Measurements from ENCODE around the gene TIMM29.

The TIMM29 gene

GRCh38 chr19:10908380-10908960 lies 20.1 kb upstream of the TIMM29 start:
- no peak for DNase-seq (ENCODE audit: low read depth, low spot score)
- TF ChIP-seq CTCF (IDR thresholded peaks at IDR 0.05; ENCODE audit: insufficient read depth, low read length, missing control alignments): no peak
- ChIA-PET CTCF (interaction anchor here (0.8 kb wide), 1 partner anchor 44 kb away, joined by 3 read pairs; no protein-coding TSS in a partner anchor), POLR2A (no interaction called here)
- no peak overlapping the region for H3K4me3 ChIP-seq (ENCODE audit: low read depth, low read length)

- CTCF ChIA-PET: interaction anchor here (0.7 to 1.4 kb wide), 6 partner anchors 23 to 51 kb away, joined by 3 to 4 read pairs (median 3); partner anchors contain the start of gene CARM1
- H3K4me3 ChIP-seq (ENCODE audit: low read depth, low read length): no peak overlapping the region
- POLR2A ChIA-PET: no interaction called here
- no peak for DNase-seq (ENCODE audit: low read depth, low spot score)
- TF ChIP-seq CTCF (IDR thresholded peaks at IDR 0.05; ENCODE audit: insufficient read depth, low read length, missing control alignments): no peak
Observed at GRCh38 chr19:10911579-10912363, 16.8 kb upstream of the TIMM29 start.

DNA sequence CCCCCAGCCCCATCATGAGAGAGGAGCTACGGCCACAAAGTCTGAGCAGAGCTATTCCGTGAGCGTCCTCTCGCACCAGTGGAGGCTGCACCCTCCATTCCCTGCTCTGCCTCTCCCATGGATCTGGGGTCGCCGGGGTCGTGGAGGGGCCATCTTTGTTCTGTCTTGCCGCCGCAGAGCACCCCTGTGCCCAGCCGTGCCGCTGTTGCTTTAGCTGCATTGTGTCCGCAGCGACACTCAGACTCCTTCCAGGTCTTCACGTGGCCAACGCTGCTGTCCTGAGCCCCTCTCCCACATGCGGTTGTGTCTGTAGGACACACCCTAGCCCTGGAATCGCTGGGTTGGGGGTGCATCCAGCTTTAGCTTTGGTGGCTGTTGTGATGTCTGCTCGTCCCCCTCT lies 16.0 kb upstream of the TIMM29 start:
- no peak for DNase-seq (ENCODE audit: low read depth, low spot score)
- ChIA-PET POLR2A (no interaction called here), CTCF (interaction anchor here (1.0 to 1.4 kb wide), 4 partner anchors 22 to 42 kb away, joined by 3 to 4 read pairs (median 4); no protein-coding TSS in a partner anchor)
- TF ChIP-seq CTCF (IDR thresholded peaks at IDR 0.05; ENCODE audit: insufficient read depth, low read length, missing control alignments): no peak
- no peak overlapping the region for H3K4me3 ChIP-seq (ENCODE audit: low read depth, low read length)

- ChIA-PET CTCF (interaction anchor here (1.0 to 2.4 kb wide), 4 partner anchors 16 to 43 kb away, joined by 3 to 13 read pairs (median 6); no protein-coding TSS in a partner anchor), POLR2A (interaction anchor here (1.3 kb wide), 1 partner anchor 14 kb away, joined by 3 read pairs; no protein-coding TSS in a partner anchor)
- no peak overlapping the region for H3K4me3 ChIP-seq (ENCODE audit: low read depth, low read length)
- TF ChIP-seq CTCF (IDR thresholded peaks at IDR 0.05; ENCODE audit: insufficient read depth, low read length, missing control alignments): no peak
- no peak for DNase-seq (ENCODE audit: low read depth, low spot score)
Observed at GRCh38 chr19:10913716-10914340, 14.8 kb upstream of the TIMM29 start.

GRCh38 chr19:10915130-10916091 lies 13.2 kb upstream of the TIMM29 start:
- CTCF ChIA-PET: interaction anchor here (0.6 to 3.8 kb wide), 9 partner anchors 10 to 214 kb away, joined by 3 to 13 read pairs (median 4); partner anchors contain the start of gene QTRT1
- peak; percentile 23 for DNase-seq (ENCODE audit: low read depth, low spot score)
- POLR2A ChIA-PET: interaction anchor here (1.3 kb wide), 1 partner anchor 12 kb away, joined by 3 read pairs; no protein-coding TSS in a partner anchor

More at GRCh38 chr19:10915130-10916091, 13.2 kb upstream of the TIMM29 start:
- TF ChIP-seq CTCF (IDR thresholded peaks at IDR 0.05; ENCODE audit: insufficient read depth, low read length, missing control alignments): peak; percentile 44
- H3K4me3 ChIP-seq (ENCODE audit: low read depth, low read length): no peak overlapping the region
